HG03521 (cell line): ENCODE measurements around the gene TP73.

Source experiments
- ATAC-seq: cut with Tn5 transposase; IDR thresholded peaks from one replicate; pipeline ENCODE4 v1.9.1; 2021; ENCODE audit warnings: mild to moderate bottlenecking, moderate library complexity; ENCODE audit not compliant: unreplicated experiment

Gene TP73

DNA sequence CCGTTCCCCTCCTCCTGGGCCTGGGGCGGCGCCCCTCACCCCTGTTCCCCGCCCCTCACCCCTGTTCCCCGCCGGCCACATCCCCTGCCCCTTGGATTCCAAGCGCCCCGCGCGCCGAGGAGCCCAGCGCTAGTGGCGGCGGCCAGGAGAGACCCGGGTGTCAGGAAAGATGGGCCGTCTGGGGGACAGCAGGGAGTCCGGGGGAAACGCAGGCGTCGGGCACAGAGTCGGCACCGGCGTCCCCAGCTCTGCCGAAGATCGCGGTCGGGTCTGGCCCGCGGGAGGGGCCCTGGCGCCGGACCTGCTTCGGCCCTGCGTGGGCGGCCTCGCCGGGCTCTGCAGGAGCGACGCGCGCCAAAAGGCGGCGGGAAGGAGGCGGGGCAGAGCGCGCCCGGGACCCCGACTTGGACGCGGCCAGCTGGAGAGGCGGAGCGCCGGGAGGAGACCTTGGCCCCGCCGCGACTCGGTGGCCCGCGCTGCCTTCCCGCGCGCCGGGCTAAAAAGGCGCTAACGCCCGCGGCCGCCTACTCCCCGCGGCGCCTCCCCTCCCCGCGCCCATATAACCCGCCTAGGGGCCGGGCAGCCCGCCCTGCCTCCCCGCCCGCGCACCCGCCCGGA is at the start of gene TP73:
TSS of gene TP73 (plus strand) at position 587 of the 618 bp plus-strand sequence. CDS start 29,850 bp downstream, outside the sequence.
- no peak for ATAC-seq

DNA sequence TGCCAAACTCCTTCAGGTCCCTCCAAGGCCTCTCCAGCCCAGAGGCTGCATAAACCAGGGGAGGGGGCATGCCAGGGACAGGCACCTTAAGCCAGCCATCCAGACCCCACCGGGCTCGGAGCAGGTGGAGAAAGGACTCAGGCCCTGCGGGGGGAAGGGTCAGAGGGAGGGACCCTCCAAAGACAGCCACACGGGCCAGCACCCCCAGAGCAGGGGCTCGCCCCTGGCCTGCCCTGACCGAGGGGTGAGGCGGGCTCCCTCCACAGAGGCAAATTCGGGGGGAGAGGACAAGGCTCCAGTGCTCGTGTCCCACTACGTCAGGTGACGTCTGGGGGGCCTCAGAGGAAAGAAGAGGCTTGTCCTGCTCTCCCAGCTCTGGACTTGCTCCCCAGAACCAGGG is 49.2 kb upstream of the TP73 start:
- no peak for ATAC-seq

- no peak for ATAC-seq
These were observed 48.5 kb upstream of the TP73 start for GRCh38 chr1:3603571-3604467.

DNA sequence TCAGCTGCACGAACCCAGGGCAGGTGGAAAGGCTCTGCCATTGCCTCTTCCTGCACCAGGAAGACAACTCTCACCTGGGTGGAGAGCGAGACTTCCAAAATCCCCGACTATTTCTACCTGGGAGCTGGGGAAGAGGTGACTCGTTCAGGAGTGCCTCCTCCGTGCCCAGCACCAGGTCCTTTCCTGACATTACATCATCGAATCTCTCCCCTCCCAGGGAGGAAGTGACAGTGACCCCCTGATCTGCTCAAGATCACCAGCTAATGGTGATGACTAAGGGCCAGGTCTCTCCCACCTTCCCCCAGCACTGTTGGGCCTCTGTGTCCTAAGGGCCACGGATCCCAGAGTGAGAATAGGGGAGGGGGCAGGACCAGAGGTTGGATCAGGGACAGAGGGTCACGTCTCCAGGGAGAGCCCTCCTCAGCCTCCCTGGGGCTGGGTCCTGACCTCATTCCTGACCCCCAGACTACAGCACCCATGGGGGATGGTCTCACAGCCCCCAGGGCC is 47.8 kb upstream of the TP73 start:
- ATAC-seq: no peak

DNA sequence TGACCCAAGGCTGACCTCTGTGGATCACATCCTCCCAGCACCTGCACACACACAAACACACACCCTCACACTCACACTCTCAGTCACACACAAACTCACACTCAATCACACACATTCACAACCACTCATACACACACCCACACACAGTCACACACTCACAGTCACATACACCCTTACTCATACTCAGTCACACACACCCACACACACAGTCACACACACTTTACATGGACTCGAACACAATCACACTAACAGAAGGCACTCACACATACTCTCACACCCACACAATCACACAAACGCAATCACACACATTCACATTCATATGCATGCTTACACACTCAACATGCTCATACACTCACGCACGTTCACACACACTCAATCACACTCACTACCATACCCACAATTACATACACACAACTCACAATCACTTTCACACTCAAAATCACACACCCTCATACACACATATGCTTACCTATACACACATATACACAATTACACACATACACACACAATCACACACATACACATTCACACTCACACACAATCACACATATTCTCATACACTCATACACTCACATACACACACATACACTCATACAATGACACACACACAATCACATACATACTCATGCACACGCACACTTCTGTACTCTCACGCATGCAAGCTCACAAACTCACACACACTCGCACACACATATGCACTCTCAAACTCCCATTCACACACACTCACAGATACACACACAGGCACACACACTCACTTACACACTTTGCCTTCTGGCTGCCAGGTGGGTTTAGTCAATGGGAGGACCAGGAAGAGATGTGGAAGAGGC is 47.1 kb upstream of the TP73 start:
- ATAC-seq: no peak

DNA sequence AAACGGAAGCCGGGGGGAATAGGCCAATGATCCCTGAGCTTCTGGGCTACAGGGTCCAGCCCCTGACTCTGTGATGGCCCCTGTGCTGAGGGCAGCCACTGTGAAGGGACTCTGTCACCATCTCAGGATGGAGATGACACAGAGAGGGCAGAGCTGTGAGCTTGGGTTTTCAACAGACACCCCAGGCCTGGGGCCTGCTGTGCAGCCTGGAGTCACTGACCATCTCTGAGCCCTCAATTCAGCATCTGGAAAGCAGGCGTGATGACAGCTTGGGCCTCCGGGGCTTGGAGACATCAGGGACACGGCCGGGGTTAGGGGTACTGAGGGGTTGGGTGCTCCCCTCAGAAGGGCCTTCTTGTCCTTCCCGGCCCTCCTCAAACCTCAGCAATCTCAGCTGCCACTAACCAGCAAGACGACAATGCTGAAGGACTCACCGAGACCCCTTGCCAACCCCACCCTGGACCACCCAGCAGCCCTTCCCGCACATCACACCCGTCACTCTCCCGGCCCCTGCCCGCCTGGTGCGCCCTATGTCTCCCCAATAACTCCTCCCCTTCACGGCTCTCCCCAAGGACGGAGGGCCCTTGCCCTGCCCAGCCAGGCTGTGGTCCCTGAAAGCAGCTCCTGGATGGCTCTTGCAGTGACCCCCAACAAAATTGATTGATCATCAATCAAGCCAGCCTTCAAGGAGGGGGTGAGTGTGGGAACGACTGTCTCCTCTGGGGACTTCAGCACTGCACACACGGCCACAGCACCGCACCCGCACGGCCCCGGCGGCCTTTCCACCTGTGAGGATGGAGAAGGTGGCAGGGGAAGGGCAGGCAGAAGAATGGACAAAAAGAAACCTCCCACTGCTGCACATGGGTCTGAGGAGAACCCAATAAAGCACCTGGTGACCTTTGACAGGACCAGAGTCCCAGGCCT is 45.3 kb upstream of the TP73 start:
- no peak for ATAC-seq

- ATAC-seq: no peak
These were observed 44.6 kb upstream of the TP73 start for GRCh38 chr1:3607703-3608065.

DNA sequence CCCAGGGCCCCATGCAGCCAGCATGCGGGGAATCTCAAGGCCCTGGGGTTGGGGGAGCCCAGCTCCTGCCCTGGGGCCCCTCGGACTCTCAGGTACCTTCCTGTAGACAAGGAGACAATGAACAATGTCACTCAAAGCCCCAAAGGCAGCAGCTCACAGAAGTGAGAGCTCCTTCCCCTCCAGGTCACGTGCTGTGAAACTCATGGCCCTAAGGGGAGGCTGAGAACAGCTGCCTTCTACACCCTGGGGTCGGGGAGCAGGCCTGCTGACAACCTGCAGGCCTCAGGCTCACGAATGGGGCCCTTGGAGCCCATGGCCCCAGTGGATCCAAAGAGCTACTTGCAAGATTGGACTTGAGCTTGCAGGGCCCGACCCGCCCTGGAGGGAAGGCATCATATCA is 44.2 kb upstream of the TP73 start:
- ATAC-seq: no peak

DNA sequence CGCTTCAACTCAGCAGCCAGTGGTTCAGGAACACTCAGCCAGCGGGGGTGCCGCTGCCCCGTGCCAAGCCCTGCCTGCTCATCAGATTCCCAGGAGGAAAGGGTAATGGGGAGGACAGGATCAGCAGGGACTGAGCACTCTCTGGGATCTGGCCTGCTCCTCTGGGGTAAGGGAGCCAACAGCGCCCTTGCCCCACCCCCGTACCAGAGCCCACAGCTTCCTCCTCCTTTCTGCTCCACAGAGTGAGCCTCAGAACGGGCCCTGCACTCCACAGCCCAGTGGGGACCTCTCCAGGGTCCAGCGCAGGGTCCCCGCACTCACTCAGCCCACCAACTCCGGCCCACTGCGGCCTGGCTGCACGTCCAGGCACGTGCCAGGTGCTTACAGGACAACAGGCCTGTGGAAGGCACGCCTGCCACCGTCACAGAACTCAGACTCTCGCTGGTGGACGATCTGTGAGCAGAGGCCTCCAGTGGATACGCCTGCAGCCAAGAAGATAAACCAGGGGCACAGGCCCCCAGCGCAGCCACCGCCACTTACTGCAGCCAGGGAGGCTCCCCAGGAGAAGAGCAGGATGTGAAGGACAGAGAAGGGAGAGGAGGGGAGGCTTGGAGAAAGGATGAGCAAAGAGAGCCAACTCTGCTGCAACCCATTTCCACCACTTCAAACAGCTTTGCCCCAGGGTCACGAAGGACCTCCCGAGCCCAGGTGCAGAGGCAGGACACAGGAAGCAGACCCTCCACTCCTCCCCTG is 43.1 kb upstream of the TP73 start:
- no peak for ATAC-seq

DNA sequence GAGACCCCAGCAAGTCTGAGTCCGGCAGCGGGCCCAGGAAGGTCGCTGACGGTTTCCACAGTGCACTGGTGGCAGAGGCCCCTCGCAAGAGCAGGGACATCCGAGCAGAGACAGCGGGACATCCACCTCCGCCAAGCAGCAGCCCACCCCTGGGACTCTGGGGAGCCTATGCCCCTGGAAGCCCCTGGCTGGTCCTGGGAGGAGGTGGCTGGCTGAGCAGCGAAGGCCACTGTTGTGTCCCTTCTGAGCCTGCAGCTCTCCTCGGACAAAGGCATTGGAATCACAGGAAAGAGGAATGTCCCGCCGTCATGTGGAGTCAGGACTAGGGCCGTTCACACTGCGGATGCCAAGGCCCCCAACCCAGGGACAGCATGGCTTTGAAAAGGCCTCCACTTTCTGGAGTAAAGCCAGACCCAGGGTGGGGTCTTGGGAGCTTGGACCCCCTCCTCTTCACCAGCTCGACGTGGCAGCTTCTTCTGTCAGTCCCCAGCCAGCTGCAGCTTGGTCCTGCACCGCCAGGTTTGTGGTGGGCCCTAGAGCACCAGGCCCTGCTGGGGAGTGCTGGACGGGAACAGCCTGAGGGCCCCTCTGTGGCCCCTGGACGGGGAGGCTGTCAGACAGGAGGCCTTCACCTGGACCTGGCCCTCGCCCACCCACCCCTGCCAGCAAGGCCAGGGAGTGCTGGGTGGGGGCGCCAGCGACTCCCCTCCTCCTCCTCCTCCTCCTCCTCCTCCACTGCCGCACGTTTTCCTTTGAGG is 42.4 kb upstream of the TP73 start:
- no peak for ATAC-seq

DNA sequence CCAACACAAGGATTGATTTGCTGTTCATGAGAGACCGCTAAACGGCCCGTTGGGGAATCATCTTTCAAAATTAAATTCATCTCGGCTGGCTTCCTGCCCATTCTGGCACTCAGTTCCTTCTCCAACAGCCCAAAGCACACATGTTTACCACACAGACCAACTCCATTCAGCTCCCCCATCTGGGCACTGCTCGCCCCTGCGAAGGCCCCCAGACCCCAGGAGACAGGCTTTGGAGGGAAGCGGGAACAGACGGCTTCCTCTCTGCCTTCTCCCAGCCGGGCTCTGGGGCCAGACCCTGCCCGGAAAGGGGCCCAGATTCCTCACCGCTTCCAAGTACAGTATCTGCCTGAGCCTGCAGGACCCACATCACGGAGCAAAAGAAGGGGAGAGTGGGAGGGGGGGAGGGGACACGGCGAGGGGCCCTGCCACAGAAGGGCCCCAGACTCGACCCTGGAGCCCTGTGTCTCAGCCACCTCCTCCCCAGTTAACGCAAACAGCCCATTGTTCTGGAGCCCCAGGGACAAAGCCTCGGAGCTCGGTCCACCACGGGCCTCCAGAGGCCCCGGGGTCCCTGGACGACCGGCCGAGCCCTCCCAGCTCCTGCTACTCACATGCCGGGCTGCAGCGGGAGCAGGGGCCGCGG is 41.7 kb upstream of the TP73 start:
- ATAC-seq: no peak

GRCh38 chr1:3611170-3612019 is 40.9 kb upstream of the TP73 start, which contains the start of gene MEGF6:
TSS of gene MEGF6 (minus strand) at chr1:3611508. CDS start at chr1:3611268, 240 bp downstream.
- no peak for ATAC-seq

DNA sequence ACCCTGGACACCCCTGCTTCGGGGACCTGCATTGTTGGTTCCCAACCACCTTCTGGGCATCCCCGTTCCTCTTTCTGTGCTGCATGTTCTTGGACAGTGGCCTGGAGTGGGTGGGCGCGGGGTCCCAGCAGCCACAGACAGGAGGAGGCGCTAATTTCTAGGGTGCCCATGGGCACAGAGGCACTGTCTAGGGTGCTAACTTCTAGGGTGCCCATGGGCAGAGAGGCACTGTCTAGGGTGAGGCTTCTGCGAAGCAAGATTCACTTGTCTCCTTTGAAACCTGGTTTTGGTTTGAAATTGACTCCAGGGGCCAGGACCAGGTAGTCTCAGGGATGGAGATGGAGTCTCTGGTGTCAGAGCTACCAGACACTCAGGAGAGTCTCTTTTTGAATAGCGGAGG is 40.2 kb upstream of the TP73 start:
- no peak for ATAC-seq

GRCh38 chr1:3614755-3615742 is 37.3 kb upstream of the TP73 start:
- ATAC-seq: no peak

- no peak for ATAC-seq
These were observed 35.5 kb upstream of the TP73 start for GRCh38 chr1:3616861-3617260.

GRCh38 chr1:3617806-3618345 is 34.4 kb upstream of the TP73 start:
- no peak for ATAC-seq
